GM12891 (cell line): ENCODE measurements around the gene C1GALT1C1.

ENCODE experiments used
- POLR2A ChIP-seq: IDR thresholded peaks from 2 replicates; pipeline ENCODE4 v1.6.1; 2011; ENCODE audit warnings: low read depth, low read length, control low read depth
- POU2F2 ChIP-seq: IDR thresholded peaks from 2 replicates; pipeline ENCODE4 v1.6.1; 2011; ENCODE audit warnings: low read depth, mild to moderate bottlenecking, control low read depth, low read length, moderate library complexity
- TAF1 ChIP-seq: IDR thresholded peaks from 2 replicates; pipeline ENCODE4 v1.6.1; 2011; ENCODE audit warnings: low read depth, low read length, control low read depth

DNA sequence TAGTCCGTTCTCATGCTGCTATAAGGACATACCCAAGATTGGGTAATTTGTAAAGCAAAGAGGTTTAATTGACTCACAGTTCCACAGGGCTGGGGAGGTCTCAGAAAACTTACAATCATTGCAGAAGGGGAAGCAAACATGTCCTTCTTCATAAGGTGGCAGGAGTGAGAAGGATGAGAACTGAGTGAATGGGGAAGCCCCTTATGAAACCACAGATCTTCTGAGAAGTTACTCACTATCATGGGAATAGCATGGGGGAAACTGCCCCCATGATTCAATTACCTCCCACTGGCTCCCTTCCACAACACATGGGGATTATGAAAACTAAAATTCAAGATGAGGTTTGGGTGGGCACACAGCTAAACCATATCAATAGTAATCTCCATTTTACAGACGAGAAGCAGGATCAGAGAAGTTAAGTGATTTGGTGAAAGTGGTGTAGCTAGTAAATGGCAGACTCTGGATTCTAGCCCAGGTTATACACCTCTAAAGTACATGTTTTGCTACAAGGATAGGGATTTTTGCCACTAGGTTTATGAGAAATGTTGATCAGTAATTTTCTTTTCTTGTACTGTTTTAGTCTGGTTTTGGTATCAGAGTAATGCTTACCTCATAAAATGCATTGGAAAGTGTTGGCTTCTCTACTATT lies 47.3 kb upstream of the C1GALT1C1 start:
- TF ChIP-seq POLR2A (no peak), TAF1 (no peak), POU2F2 (no peak)
